Head of caudate nucleus (tissue), 42 donors: ENCODE results near the gene CREB3L4.
A peak's percentile ranks its signal among the peaks of the same experiment; 100 is the strongest.
"Not testable (repeated sequence)": the region's sequence is repeated elsewhere in the genome, so short reads cannot be mapped to it uniquely, and the experiment has no call there.

ENCODE experiments used
- DNase-seq, 42 donors: peaks; one replicate each; pipeline versions ENCODE4 v3.0.0 to v3.0.0-alpha.2; 2020 to 2021; ENCODE audit warnings: mixed read lengths in 7 of 42
- intact Hi-C: fragments of 100-400 bp; cut with DNase I; formaldehyde crosslinking; loops from one replicate; pipeline ENCODE4 v1.15.0; 2022

Gene CREB3L4

GRCh38 chr1:153977250-153978240 is 9.8 kb downstream of the CREB3L4 start, which contains the start of gene JTB:
JTB (minus strand) TSS chr1:153977674; CDS start chr1:153977252, 422 bp downstream.
- intact Hi-C loops, result no loop called here
- DNase-seq, result peak; percentile 87 to 97 (median 93)

DNA sequence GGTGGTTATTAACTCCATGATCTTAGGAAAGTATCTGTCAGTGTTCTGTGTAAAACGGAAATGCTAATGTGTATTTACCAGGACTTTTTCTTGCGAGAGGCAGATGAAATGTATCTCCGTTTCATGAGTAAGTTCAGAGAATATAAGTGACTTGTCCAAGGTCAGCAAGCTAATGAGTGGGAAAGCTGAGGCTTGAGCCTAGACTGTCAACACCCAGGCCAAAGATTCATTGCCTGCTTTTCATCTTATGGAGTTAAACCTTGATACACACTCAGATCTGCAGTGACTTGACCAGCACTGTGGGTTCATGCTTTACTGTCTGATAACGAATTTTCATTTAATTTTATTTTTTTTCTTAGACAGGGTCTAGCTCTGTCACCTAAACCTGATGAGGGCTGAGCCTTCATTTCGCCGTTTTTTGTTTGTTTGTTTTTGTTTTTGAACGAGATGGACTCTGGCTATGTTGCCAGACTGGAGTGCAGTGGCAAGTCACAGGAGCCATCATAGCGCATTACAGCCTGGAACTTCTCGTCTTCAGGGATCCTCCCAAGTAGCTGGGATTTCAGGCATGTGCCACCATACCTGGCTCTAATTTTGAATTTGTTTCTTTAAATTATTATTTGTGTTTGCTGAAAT is 10.7 kb downstream of the CREB3L4 start:
- intact Hi-C loops, result no loop called here
- DNase-seq, result no peak

DNA sequence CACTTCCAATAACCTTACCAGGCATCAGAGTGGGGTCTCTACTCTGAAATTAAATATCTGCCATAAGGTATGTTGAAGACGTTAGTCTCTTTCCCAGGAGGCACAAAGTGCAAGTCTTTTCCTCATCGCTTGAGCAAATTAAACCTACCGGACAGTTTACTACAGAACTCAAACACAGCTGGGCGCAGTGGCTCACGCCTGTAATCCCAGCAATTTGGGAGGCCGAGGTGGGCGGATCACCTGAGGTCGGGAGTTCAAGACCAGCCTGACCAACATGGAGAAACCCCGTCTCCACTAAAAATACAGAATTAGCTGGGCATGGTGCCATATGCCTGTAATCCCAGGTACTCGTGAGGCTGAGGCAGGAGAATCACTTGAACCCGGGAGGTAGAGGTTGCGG is 11.4 kb downstream of the CREB3L4 start:
- DNase-seq, intact Hi-C loops: not testable (repeated sequence)

- intact Hi-C loops, result loop anchor here (5.0 to 10.0 kb wide), 2 partner anchors 299 to 467 kb away; no protein-coding TSS in a partner anchor
- not testable (repeated sequence) for DNase-seq
Measured at GRCh38 chr1:153981735-153982134, 14.0 kb downstream of the CREB3L4 start.

- no peak for DNase-seq
- intact Hi-C loops, result loop anchor here (5.0 to 10.0 kb wide), 2 partner anchors 302 to 470 kb away; no protein-coding TSS in a partner anchor
Measured at GRCh38 chr1:153984123-153984894, 16.6 kb downstream of the CREB3L4 start.

DNA sequence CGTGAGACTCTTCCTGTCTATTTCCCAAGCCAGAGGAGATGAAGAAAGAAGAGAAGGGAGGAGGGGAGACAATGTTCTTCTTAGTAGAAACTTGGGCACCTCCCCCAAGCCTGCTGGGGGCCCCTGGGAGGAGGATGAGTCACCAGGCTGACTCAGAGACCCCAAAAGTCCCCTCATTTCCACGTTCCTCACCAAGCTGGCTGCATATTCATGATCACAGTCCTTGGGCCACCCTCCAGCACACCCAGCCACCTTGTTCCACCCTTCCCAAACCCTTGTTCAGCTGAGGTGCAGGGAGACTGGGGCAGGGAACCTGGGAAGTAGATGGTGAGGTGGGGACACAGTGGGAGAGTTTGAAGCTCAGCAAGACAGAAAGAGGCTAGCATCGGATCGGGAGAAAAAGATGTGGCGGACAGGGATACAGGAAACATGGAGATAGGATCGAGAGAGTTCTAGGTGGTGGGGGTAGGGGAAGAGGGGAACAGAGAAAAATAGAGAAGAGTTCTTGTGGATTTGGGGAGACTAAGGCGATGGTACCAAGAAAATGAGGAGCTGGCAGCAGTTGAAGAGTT is 17.7 kb downstream of the CREB3L4 start:
- peak in 5 of 42 donors; percentile 26 to 73 (median 40) for DNase-seq
- intact Hi-C loops, result loop anchor here (5.0 to 10.0 kb wide), 2 partner anchors 188 to 471 kb away; no protein-coding TSS in a partner anchor

DNA sequence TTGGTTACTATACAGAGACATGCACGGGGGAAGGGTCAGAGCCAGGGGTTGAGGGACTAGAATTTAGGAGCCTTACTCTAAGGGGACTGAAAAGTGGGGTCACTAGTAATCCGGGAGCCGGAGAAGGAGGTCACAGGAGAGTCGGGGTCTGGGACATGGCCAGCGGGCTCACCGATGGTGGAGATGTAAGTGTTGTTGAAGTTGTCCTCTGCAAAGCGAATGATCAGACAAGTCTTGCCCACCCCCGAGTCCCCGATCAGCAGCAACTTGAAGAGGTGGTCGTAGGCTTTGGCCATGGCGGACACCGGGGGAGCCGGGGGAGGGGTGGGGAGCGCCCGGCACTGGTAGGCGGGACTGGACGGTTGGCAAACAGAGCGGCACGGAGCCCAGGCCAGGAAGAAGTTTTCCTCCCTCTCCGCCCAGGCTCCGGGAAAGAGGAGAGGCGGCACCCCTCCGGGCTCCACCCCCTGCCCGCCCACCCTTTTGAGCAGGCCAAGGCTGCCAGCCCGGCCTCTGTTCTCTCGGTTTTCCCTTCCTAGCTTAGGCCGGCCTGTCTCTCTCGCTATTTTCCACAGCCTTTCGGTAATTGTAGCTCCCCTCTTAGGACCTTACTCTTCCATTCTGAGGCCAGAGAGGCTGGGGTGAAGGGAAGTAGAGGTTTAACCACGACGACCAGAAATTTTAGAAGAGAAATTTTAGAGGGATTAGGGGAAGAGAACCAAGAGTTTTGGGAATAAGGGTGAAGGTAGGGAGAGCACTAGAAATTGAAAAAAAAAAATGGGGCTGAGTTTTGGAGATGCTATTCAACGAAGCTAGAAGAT is 18.4 kb downstream of the CREB3L4 start, which contains the start of gene RAB13:
Gene RAB13, minus strand, starts transcription at position 399 of the 821 bp plus-strand sequence. Its CDS starts 103 bp downstream, at position 296.
- intact Hi-C loops, result loop anchor here (5.0 to 10.0 kb wide), 2 partner anchors 189 to 471 kb away; no protein-coding TSS in a partner anchor
- DNase-seq, result peak in 40 of 42 donors; percentile 45 to 87 (median 69)

- intact Hi-C loops, result loop anchor here (5.0 to 10.0 kb wide), 2 partner anchors 190 to 473 kb away; no protein-coding TSS in a partner anchor
- no peak for DNase-seq
Measured at GRCh38 chr1:153987621-153988020, 19.9 kb downstream of the CREB3L4 start.

DNA sequence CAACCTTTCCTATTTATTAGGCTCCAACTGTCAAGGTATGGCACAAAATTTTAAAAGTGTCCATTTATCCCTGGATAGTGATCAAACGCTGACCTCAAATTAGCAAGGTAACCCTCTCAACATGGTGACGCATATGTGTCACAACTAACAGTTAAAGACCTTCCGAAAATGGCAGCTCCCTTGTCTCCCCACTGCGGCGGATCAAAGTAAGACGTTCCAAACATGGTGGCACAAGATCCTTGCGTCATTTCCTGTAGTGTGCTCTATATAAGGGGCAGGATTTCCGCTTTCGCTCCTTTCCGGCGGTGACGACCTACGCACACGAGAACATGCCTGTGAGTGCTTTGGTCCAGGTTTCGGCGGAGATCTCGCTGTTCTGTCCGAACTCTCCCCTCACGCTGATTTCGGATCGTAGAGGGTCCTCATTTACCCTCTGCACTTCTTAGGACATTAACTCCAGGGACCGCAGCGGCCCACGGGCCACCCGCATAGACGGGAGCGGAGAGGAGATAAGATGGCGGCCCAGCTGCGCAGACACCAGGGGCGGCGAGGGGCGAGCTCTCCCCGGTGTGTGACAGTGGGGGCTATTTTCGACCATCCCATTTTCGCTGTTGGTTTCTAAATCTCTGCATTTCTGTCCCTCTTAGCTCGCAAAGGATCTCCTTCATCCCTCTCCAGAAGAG is 22.9 kb downstream of the CREB3L4 start, which contains the start of gene RPS27:
Gene RPS27, plus strand, starts transcription at position 295 of the 683 bp plus-strand sequence. Its CDS starts 35 bp downstream, at position 330.
- DNase-seq, result peak; percentile 73 to 97 (median 90)
- intact Hi-C loops, result no loop called here

- intact Hi-C loops, result no loop called here
- DNase-seq, result no peak
Measured at GRCh38 chr1:153991151-153991630, 23.5 kb downstream of the CREB3L4 start.

- intact Hi-C loops, result no loop called here
Measured at GRCh38 chr1:153991806-153992205, 24.1 kb downstream of the CREB3L4 start.

GRCh38 chr1:153995202-153995601 is 27.5 kb downstream of the CREB3L4 start:
- intact Hi-C loops, result no loop called here
- no peak for DNase-seq

More at GRCh38 chr1:153991806-153992205, 24.1 kb downstream of the CREB3L4 start:
- DNase-seq, result peak in 7 of 42 donors; percentile 28 to 66 (median 47)

DNA sequence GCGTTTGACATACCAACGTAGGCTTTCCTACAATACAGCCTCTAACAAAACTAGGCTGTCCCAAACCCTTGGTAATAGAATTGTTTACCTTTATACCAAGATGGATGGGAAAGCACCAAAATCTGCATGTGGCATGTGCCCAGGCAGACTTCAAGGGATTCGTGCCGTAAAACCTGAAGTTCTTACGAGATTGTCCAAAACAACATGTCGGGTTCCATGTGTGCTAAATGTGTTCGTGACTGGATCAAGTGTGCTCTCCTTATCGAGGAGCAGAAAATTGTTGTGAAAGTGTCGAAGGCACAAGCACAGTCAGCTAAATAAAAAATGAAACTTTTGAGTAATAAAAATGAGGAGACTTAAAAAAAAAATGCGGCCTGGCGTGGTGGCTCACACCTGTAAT is 27.9 kb downstream of the CREB3L4 start:
- DNase-seq, result no peak
- intact Hi-C loops, result no loop called here

DNA sequence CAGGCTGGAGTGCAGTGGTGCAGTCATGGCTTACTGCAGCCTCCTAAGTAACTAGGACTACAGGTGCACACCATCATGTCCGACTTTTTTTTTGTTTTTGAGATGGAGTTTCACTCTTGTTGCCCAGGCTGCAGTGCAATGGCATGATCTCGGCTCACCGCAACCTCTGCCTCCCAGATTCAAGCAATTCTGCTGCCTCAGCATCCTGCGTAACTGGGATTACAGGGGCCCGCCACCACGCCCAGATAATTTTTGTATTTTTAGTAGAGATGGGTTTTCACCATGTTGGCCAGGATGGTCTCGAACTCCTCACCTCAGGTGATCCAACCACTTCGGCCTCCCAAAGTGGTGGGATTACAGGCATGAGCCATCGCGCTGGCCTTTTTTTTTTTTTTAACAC is 29.2 kb downstream of the CREB3L4 start:
- DNase-seq, intact Hi-C loops: not testable (repeated sequence)

DNA sequence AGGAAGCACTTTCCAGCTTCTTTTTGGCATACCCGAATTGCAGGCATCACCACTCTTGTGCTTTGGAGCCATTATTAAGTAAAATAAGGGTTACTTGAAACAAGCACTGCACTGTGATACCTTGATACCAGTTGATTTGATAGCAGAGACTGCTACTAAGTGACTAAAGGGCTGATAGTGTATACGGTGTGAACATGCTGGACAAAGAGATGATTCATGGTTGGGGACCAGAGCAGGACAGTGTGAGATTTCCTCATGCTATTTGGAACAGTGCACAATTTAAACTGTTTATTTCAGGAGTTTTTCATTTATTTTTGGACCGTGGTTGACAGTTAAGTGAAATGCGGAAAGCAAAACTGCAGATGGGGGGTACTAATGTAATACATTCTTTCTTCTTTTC is 32.7 kb downstream of the CREB3L4 start:
- no peak for DNase-seq
- intact Hi-C loops, result no loop called here

- no peak for DNase-seq
- intact Hi-C loops, result no loop called here
Measured at GRCh38 chr1:154006136-154006535, 38.4 kb downstream of the CREB3L4 start.

DNA sequence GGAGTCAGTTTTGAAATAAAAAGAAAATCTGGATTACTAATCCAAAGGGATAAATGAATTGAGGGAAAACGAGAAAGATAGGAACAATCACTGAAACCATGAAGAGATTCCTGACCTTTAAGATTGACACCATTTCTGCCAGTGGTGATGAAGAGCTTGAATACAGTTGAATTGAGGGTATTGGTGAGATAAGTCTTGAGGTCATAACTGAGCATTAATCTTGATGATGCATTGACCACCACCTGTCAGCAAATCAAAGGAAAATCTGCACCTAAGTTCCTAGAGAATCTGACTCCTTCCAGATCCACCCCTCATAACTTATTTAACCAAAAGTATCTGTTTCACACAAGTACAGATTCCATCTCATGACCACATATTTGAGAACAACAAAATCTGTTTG is 44.4 kb downstream of the CREB3L4 start:
- DNase-seq, result no peak
- intact Hi-C loops, result no loop called here
